ENCODE data around the gene GINS3.

The GINS3 gene

DNA sequence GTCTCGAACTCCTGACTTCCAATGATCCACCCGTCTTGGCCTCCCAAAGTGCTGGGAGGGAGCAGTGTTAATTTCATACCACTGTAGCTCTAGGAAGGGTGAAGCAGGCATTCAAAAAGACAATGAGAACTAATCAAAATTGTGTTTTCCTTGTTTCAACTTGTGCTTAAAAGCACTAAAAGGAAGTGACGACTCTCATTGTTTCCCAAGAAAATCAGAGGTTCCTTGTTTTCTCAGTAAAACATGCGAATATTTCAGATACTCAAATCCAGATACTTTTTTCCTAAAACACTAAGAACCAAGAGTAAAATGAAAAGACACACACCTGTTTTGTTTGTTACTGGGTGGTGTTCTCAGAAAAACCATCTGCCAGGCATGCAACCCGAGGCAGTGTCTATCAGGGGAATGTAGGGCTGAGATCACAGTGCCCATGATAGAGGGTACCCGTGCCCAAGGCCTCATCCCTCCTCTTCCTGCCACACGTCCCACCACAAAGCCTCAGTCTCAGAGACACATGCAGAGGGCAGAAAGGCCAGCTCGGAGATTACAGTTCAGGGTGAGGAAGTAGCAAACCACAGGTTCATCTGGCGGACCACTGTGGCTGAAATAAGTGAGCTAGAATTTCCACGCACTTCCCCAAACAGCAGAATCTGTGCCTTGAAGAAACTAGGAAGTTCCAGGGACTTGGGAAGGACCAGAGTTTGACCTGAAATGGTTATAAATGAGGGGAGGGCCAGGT is 33.7 kb downstream of the GINS3 start:
- no peaks in the 10 kb centered on the region for H3K36me3 ChIP-seq (ENCODE audit: control insufficient read depth, insufficient read depth, low read length)
- no peaks in the 10 kb centered on the region for H3K27me3 ChIP-seq (ENCODE audit: control insufficient read depth, insufficient read depth, low read length)
- H3K4me3 ChIP-seq (ENCODE audit: low read length): no peak overlapping the region
- no CpG with 5 or more reads among the region's 10 CpGs for WGBS (ENCODE audit: insufficient coverage, insufficient read length)
- no peak for DNase-seq (ENCODE audit: low read depth, low spot score)
- no peak overlapping the region for H3K27ac ChIP-seq (ENCODE audit: low read length)
- H3K4me1 ChIP-seq (ENCODE audit: control insufficient read depth, insufficient read depth, low read length): no peaks in the 10 kb centered on the region
- no peaks in the 10 kb centered on the region for H3K9me3 ChIP-seq (ENCODE audit: control insufficient read depth, insufficient read depth, low read length)

DNA sequence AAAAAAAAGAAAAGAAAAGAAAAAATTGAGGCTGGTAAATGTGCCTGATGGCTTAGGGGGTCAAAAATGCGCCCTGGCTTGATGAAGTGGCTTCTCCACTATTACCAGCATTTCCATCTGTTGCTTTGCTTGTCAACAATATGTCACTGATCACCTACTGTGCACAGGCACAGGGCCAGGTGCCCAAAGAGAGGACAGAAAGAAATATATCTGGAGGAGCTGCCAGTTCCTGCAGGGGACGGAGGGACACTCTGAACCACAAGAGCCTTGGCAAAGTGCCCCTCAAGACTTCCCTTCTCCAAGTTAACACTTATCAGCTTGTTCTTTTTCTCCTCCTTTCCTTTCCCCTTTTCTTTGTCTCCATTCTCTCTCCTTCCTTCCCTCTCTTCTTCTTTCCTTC is 34.7 kb downstream of the GINS3 start:
- no peaks in the 10 kb centered on the region for H3K4me1 ChIP-seq (ENCODE audit: control insufficient read depth, insufficient read depth, low read length)
- WGBS (ENCODE audit: insufficient coverage, insufficient read length): no CpG with 5 or more reads among the region's 2 CpGs
- no peak overlapping the region for H3K4me3 ChIP-seq (ENCODE audit: low read length)
- no peak overlapping the region for H3K27ac ChIP-seq (ENCODE audit: low read length)
- H3K27me3 ChIP-seq (ENCODE audit: control insufficient read depth, insufficient read depth, low read length): no peaks in the 10 kb centered on the region
- no peaks in the 10 kb centered on the region for H3K36me3 ChIP-seq (ENCODE audit: control insufficient read depth, insufficient read depth, low read length)
- DNase-seq (ENCODE audit: low read depth, low spot score): no peak
- no peaks in the 10 kb centered on the region for H3K9me3 ChIP-seq (ENCODE audit: control insufficient read depth, insufficient read depth, low read length)

DNA sequence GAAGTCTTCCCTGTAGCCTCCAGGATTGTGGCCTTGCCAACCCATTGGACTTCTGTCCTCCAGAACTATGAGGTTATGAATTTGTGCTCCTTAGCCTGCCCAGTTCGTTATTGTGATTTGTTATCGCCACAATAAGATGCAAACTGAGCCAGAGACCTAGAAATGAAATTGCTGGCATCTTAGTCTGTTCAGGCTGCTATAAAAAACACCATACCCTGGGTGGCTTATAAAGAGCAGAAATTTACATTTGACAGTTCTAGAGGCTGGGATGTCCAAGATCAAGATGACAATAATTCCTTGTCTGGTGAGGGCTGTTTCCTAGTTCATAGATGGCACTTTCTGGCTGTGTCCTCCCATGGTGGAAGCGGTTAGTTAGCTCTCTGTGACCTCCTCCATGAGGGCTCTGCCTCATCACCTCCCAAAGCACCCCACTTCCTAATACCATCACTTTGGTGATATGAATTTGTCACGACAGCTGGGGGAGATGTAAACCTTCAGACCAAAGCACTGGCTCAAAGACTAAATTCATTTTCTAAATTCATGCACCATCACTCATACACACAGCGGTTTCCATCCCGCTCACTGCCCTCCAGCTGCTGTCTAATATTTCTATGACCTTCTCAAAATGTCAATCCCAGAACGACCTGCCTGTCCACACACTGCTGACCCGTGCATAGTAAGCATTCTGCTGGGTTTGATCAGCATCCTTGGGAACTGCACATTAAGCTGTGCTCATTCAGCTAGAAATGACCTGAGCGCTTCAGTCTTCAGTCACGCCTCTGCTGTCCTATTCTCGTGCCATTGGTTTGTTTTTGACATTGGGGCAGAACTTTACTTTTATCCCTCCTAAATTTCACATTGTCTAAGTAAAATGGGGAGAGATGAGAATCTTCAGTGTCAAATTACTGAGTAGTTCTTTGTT is 36.6 kb downstream of the GINS3 start:
- Histone ChIP-seq H3K27me3 (ENCODE audit: control insufficient read depth, insufficient read depth, low read length) (no peaks in the 10 kb centered on the region), H3K27ac (ENCODE audit: low read length) (no peak overlapping the region), H3K36me3 (ENCODE audit: control insufficient read depth, insufficient read depth, low read length) (no peaks in the 10 kb centered on the region), H3K9me3 (ENCODE audit: control insufficient read depth, insufficient read depth, low read length) (no peaks in the 10 kb centered on the region), H3K4me3 (ENCODE audit: low read length) (no peak overlapping the region), H3K4me1 (ENCODE audit: control insufficient read depth, insufficient read depth, low read length) (no peaks in the 10 kb centered on the region)
- WGBS (ENCODE audit: insufficient coverage, insufficient read length): no CpG with 5 or more reads among the region's 11 CpGs
- no peak for DNase-seq (ENCODE audit: low read depth, low spot score)

DNA sequence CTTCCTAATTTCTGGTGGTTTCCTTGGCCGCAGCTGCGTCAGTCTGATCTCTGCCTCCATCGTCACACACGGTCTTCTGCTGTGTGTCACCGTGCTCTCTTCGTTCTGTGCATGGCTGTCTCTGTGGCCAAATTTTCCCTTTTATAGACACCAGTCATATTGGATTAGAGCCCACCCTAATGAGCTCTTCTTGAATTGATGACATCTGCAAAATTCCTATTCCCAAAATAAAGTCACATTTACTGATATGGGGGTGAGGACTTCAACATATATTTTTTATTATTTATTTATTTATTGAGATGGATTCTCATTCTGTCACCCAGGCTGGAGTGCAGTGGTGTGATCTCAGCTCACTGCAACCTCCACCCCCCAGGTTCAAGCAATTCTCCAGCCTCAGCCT is 38.4 kb downstream of the GINS3 start:
- no peaks in the 10 kb centered on the region for H3K36me3 ChIP-seq (ENCODE audit: control insufficient read depth, insufficient read depth, low read length)
- no peak overlapping the region for H3K27ac ChIP-seq (ENCODE audit: low read length)
- H3K27me3 ChIP-seq (ENCODE audit: control insufficient read depth, insufficient read depth, low read length): no peaks in the 10 kb centered on the region
- no peaks in the 10 kb centered on the region for H3K9me3 ChIP-seq (ENCODE audit: control insufficient read depth, insufficient read depth, low read length)
- no CpG with 5 or more reads among the region's 6 CpGs for WGBS (ENCODE audit: insufficient coverage, insufficient read length)
- H3K4me3 ChIP-seq (ENCODE audit: low read length): no peak overlapping the region
- no peak for DNase-seq (ENCODE audit: low read depth, low spot score)
- H3K4me1 ChIP-seq (ENCODE audit: control insufficient read depth, insufficient read depth, low read length): no peaks in the 10 kb centered on the region

DNA sequence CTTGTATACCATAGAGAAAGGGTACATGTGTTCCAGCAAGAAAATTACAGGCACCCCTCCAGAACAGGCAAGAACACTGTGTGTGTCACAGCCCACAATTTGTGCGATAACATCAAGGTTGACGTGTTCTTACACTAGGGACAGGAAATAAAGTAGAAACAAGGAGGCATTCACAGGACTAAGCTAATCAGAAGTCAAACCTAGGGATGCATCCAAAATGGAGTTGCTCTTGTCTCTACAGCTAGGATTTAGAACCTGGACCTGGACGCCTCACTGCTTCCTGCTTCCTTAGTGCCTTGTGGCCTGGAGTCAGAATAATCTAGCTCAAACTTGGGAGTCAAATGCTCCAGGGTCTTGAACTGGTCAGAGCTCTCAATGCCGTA is 41.3 kb downstream of the GINS3 start:
- Histone ChIP-seq H3K27me3 (ENCODE audit: control insufficient read depth, insufficient read depth, low read length) (no peaks in the 10 kb centered on the region), H3K27ac (ENCODE audit: low read length) (no peak overlapping the region), H3K9me3 (ENCODE audit: control insufficient read depth, insufficient read depth, low read length) (no peaks in the 10 kb centered on the region), H3K4me1 (ENCODE audit: control insufficient read depth, insufficient read depth, low read length) (no peaks in the 10 kb centered on the region), H3K36me3 (ENCODE audit: control insufficient read depth, insufficient read depth, low read length) (no peaks in the 10 kb centered on the region), H3K4me3 (ENCODE audit: low read length) (no peak overlapping the region)
- DNase-seq (ENCODE audit: low read depth, low spot score): no peak
- WGBS (ENCODE audit: insufficient coverage, insufficient read length): no CpG with 5 or more reads among the region's 4 CpGs

DNA sequence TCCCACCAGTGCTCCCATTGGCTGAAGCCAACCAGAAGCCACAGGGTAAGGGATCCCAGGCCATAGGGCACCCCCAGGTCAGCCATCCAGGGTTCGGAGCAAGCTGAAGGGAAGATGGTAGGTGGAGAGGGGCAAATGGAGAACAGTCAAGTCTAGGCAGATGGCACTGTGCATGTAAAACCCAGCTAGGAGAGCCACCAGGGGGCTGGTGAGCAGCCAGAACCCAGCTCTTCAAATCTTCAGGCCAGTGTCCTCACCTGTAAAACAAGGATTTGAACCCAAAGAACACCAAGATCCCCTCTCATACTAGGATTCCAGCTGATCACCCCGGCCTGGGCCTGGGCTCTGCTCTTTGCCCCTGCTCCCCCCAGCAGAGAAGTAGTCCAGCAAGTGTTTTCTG is 43.5 kb downstream of the GINS3 start:
- H3K36me3 ChIP-seq (ENCODE audit: control insufficient read depth, insufficient read depth, low read length): no peaks in the 10 kb centered on the region
- H3K4me1 ChIP-seq (ENCODE audit: control insufficient read depth, insufficient read depth, low read length): no peaks in the 10 kb centered on the region
- H3K9me3 ChIP-seq (ENCODE audit: control insufficient read depth, insufficient read depth, low read length): no peaks in the 10 kb centered on the region
- DNase-seq (ENCODE audit: low read depth, low spot score): no peak
- no peak overlapping the region for H3K4me3 ChIP-seq (ENCODE audit: low read length)
- H3K27ac ChIP-seq (ENCODE audit: low read length): no peak overlapping the region
- WGBS (ENCODE audit: insufficient coverage, insufficient read length): no CpG with 5 or more reads among the region's 2 CpGs
- H3K27me3 ChIP-seq (ENCODE audit: control insufficient read depth, insufficient read depth, low read length): no peaks in the 10 kb centered on the region

DNA sequence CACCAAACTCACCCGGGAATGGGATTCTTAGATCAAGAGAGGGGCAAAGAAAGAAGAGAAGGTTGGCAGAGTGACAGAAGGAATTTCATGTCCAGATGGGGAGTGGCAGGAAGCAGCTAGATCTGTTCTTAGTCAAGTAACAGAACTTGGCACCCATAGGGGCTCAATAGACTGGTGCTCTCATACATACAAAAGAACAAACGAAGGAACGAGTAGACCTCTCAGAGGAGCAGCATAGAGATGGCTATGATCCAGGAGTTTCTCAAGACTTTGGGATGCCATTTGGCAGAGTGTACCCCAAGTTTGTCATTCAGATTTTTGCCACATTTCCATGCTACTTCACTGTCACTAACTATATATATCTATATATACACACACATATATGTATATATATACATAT is 47.9 kb downstream of the GINS3 start:
- Histone ChIP-seq H3K27ac (ENCODE audit: low read length) (no peak overlapping the region), H3K9me3 (ENCODE audit: control insufficient read depth, insufficient read depth, low read length) (no peaks in the 10 kb centered on the region), H3K4me3 (ENCODE audit: low read length) (no peak overlapping the region), H3K36me3 (ENCODE audit: control insufficient read depth, insufficient read depth, low read length) (no peaks in the 10 kb centered on the region), H3K4me1 (ENCODE audit: control insufficient read depth, insufficient read depth, low read length) (no peaks in the 10 kb centered on the region), H3K27me3 (ENCODE audit: control insufficient read depth, insufficient read depth, low read length) (no peaks in the 10 kb centered on the region)
- no CpG with 5 or more reads among the region's 3 CpGs for WGBS (ENCODE audit: insufficient coverage, insufficient read length)
- DNase-seq (ENCODE audit: low read depth, low spot score): no peak

DNA sequence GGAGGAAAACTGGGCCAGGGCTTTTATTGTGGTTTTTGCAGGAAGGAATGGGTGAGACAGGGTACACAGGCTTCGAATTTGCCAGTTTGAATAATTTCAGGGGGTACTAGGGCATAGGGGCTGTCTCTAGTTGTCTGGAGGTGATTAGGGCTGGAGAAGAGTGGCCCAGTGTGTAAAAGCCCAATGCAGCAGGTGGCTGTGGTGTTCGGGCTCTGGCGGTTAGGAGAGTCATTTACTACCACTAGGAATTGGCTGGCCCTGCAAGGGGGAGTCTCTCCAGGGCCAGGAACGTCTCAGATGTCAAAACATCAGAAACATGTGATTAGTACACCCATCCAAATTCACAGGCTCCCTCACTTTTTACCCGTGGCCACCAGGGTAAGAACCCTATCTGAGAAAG is 50.3 kb downstream of the GINS3 start:
- Histone ChIP-seq H3K27ac (ENCODE audit: low read length) (no peak overlapping the region), H3K4me1 (ENCODE audit: control insufficient read depth, insufficient read depth, low read length) (no peaks in the 10 kb centered on the region)
- WGBS (ENCODE audit: insufficient coverage, insufficient read length): no CpG with 5 or more reads among the region's 5 CpGs

DNA sequence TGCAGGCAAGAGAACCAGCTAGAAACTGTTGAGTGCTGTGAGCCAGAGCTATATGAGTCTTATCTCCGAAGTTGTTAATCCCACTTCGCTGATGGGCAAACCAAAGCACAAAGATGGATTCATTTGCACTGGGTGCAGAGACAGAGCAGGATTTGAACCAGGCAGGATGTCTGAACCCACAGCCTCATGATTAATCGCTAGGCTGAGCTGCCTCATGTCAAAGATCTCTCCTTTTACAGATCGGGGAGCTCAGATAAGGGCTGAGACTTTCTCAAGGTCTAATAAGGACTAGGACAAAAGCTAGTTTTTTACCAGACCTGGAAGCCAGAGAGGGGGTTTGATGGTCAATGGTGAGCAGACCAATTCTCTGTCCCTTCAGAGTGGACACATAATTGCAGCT is 51.5 kb downstream of the GINS3 start:
- H3K9me3 ChIP-seq (ENCODE audit: control insufficient read depth, insufficient read depth, low read length): no peaks in the 10 kb centered on the region
- no peaks in the 10 kb centered on the region for H3K36me3 ChIP-seq (ENCODE audit: control insufficient read depth, insufficient read depth, low read length)
- H3K4me1 ChIP-seq (ENCODE audit: control insufficient read depth, insufficient read depth, low read length): no peaks in the 10 kb centered on the region
- H3K27me3 ChIP-seq (ENCODE audit: control insufficient read depth, insufficient read depth, low read length): no peaks in the 10 kb centered on the region
- H3K4me3 ChIP-seq (ENCODE audit: low read length): no peak overlapping the region
- no CpG with 5 or more reads among the region's 4 CpGs for WGBS (ENCODE audit: insufficient coverage, insufficient read length)
- no peak for DNase-seq (ENCODE audit: low read depth, low spot score)
- no peak overlapping the region for H3K27ac ChIP-seq (ENCODE audit: low read length)

More for the DNA sequence above, 50.3 kb downstream of the GINS3 start:
- Histone ChIP-seq H3K36me3 (ENCODE audit: control insufficient read depth, insufficient read depth, low read length) (no peaks in the 10 kb centered on the region), H3K4me3 (ENCODE audit: low read length) (no peak overlapping the region), H3K9me3 (ENCODE audit: control insufficient read depth, insufficient read depth, low read length) (no peaks in the 10 kb centered on the region), H3K27me3 (ENCODE audit: control insufficient read depth, insufficient read depth, low read length) (no peaks in the 10 kb centered on the region)
- DNase-seq (ENCODE audit: low read depth, low spot score): no peak

DNA sequence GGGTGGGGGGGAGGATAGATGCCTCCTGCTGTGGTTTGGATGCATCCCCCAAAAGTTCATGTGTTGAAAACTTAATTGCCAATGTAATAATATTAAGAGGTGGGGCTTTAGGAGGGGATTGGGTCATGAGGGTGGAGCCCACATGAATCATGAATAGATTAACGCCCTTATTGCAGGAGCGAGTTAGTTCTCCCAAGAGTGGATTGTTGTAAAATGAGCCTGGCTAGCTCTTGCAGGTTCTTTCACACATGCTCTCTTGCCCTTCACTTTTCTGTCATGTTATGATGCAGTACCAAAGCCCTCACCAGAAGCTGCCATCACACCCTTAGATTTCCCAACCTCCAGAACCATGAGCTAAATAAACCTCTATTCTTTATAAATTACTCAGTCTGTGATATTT is 52.0 kb downstream of the GINS3 start:
- WGBS (ENCODE audit: insufficient coverage, insufficient read length): no CpG with 5 or more reads among the region's 2 CpGs

More for the DNA sequence above, 52.0 kb downstream of the GINS3 start:
- no peaks in the 10 kb centered on the region for H3K27me3 ChIP-seq (ENCODE audit: control insufficient read depth, insufficient read depth, low read length)
- H3K36me3 ChIP-seq (ENCODE audit: control insufficient read depth, insufficient read depth, low read length): no peaks in the 10 kb centered on the region
- H3K27ac ChIP-seq (ENCODE audit: low read length): no peak overlapping the region
- H3K4me1 ChIP-seq (ENCODE audit: control insufficient read depth, insufficient read depth, low read length): no peaks in the 10 kb centered on the region
- no peak overlapping the region for H3K4me3 ChIP-seq (ENCODE audit: low read length)
- DNase-seq (ENCODE audit: low read depth, low spot score): no peak
- no peaks in the 10 kb centered on the region for H3K9me3 ChIP-seq (ENCODE audit: control insufficient read depth, insufficient read depth, low read length)
